ENCODE measurements around the gene RPTOR. TPM values are rescaled to one million over a fixed set of nuclear protein-coding genes. Genes with fewer than 3 reads are reported as not detected.

RPTOR gene
- total RNA-seq, 1 experiment from 2014 or later: 9.1 TPM

- no peak for DNase-seq (ENCODE audit: low read depth)
These were observed 362.6 kb downstream of the RPTOR start for GRCh38 chr17:80907281-80907680.

- DNase-seq (ENCODE audit: low read depth): no peak
These were observed 363.6 kb downstream of the RPTOR start for GRCh38 chr17:80908211-80908610.

- no peak for DNase-seq (ENCODE audit: low read depth)
These were observed 364.1 kb downstream of the RPTOR start for GRCh38 chr17:80908776-80909175.

GRCh38 chr17:80909635-80910034 lies 365.0 kb downstream of the RPTOR start:
- DNase-seq (ENCODE audit: low read depth): no peak

- no peak for DNase-seq (ENCODE audit: low read depth)
These were observed 365.4 kb downstream of the RPTOR start for GRCh38 chr17:80910043-80910442.

GRCh38 chr17:80912476-80912875 lies 367.8 kb downstream of the RPTOR start:
- no peak for DNase-seq (ENCODE audit: low read depth)

- DNase-seq (ENCODE audit: low read depth): no peak
These were observed 369.5 kb downstream of the RPTOR start for GRCh38 chr17:80913928-80914821.

- no peak for DNase-seq (ENCODE audit: low read depth)
These were observed 371.6 kb downstream of the RPTOR start for GRCh38 chr17:80916246-80916645.

- no peak for DNase-seq (ENCODE audit: low read depth)
These were observed 373.3 kb downstream of the RPTOR start for GRCh38 chr17:80917716-80918560.

GRCh38 chr17:80918731-80919130 lies 374.1 kb downstream of the RPTOR start:
- DNase-seq (ENCODE audit: low read depth): no peak

- no peak for DNase-seq (ENCODE audit: low read depth)
These were observed 375.0 kb downstream of the RPTOR start for GRCh38 chr17:80919331-80920311.

GRCh38 chr17:80920441-80920840 lies 375.8 kb downstream of the RPTOR start:
- peak; percentile 21 for DNase-seq (ENCODE audit: low read depth)

- no peak for DNase-seq (ENCODE audit: low read depth)
These were observed 376.5 kb downstream of the RPTOR start for GRCh38 chr17:80921159-80921558.

- no peak for DNase-seq (ENCODE audit: low read depth)
These were observed 377.3 kb downstream of the RPTOR start for GRCh38 chr17:80921741-80922579.

- DNase-seq (ENCODE audit: low read depth): no peak
These were observed 378.0 kb downstream of the RPTOR start for GRCh38 chr17:80922580-80923160.

- no peak for DNase-seq (ENCODE audit: low read depth)
These were observed 378.8 kb downstream of the RPTOR start for GRCh38 chr17:80923211-80924110.

- no peak for DNase-seq (ENCODE audit: low read depth)
These were observed 379.6 kb downstream of the RPTOR start for GRCh38 chr17:80924111-80924806.

- no peak for DNase-seq (ENCODE audit: low read depth)
These were observed 380.4 kb downstream of the RPTOR start for GRCh38 chr17:80924807-80925610.

Data from Daoy (cell line).